Activated CD4-positive, alpha-beta T cell treated with anti-CD3 and anti-CD28 coated beads, Interleukin-10, Interleukin-2, amounts not matched to agents 100 ng/mL and 50 ng/mL, durations not matched to agents 16 hours and 8 hours (primary cell): ENCODE data around the gene SSBP4.

ENCODE experiments used
- DNase-seq: peaks from one replicate; pipeline ENCODE4 v3.0.0-alpha.2; 2020

SSBP4 gene

GRCh38 chr19:18422530-18423191 is 3.5 kb downstream of the SSBP4 start:
- DNase-seq: peak; percentile 78

DNA sequence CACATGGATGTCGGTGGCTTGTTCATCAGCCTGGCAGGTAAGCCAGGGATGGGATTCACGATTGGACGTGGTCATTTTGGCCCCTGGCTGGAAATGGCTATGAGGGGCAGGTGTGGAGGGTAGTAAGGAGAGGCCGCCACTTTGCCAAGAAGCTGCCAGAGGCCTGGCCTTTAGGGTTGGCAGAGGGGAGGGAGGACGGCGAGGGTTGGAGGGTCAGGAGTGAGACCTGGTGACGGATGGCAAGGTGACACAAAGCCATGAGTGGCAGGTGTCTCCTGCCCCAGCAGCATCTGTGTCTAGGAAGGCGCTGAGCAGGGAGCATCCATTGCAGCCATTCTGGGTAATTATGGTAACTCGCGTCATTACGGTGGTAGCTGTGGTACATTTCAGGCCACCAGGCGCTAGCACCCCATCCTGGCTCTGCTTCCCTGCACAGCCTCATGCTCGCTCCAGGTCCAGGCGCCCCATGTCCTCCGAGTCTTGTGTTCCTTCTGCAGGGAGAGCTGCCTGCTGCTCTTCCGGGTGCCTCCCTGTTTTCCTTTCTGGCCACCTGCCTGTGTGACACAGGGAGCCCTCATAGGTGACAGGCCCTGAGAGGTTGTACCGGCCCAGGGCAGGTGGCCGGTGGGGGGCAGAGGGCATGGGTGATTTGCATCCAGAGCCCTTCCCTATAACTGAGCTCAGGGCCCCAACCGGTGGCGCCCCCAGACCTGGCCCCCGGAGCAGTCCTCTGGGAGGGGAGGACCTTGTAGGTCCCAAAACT is 4.2 kb downstream of the SSBP4 start:
- no peak for DNase-seq

- no peak for DNase-seq
Measured at GRCh38 chr19:18424122-18424889, 5.1 kb downstream of the SSBP4 start.

GRCh38 chr19:18424890-18425514 is 5.8 kb downstream of the SSBP4 start:
- no peak for DNase-seq

- DNase-seq: no peak
Measured at GRCh38 chr19:18425515-18426415, 6.6 kb downstream of the SSBP4 start.

DNA sequence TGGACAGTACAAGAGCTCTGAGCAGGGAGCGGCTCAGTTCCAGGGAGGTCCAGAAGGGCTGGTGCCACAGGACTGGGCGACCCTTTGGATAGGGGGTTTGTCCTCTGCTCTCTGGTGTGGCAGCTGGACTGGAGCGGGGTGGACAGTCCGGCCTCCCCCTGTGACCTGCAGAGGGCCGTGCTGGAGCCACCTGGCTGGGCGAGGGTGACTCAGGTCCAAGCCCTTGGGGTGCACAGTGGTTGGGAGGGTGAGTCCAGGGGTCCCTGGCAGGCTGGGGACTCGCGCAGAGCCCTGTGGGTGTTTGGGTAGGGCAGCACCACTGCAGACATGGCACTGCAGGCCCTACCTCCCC is 7.2 kb downstream of the SSBP4 start:
- no peak for DNase-seq

DNA sequence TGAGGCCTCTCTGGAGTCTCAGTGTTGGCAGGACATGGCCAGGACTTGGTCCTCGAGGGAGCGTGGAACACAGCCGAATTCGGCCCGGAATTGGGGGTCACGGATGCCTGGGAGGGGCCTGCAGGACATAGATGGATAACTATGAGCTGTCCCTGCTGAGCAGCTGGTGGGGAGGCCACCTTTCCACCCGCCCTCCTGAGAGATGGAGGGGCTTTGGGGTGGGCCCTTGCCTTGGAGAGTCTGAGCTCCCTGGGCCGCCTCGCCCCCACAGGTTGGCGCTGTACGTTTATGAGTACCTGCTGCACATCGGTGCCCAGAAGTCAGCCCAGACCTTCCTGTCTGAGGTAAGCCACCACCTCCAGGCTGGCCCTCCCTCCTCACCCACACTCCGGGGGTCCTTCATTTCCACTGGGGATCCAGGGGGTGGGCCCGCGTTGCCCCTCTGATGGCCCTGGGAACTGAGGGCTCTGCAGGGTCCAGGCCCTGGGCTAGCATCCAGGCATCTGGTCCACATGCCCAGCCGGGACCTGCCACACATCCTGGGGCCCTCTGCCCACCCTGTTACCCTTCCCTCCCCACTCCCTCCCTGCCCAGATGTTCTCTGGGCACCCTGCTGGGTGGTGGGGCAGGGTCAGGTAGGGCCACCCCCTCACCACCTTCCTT is 8.0 kb downstream of the SSBP4 start:
- DNase-seq: no peak

DNA sequence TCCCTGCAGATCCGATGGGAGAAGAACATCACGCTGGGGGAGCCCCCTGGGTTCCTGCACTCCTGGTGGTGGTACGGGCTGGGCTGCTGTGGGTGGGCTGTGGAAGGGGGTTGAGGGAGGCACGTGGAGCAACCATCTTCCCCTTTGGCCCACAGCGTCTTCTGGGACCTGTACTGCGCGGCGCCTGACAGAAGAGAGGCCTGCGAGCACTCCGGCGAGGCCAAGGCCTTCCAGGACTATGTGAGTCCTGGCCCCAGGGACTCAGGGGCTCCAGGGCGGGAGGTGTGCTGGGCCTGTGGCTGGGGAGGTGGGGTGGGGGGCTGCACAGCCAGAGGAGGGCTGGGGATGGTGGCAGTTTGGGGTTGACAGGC is 8.5 kb downstream of the SSBP4 start:
- no peak for DNase-seq

DNA sequence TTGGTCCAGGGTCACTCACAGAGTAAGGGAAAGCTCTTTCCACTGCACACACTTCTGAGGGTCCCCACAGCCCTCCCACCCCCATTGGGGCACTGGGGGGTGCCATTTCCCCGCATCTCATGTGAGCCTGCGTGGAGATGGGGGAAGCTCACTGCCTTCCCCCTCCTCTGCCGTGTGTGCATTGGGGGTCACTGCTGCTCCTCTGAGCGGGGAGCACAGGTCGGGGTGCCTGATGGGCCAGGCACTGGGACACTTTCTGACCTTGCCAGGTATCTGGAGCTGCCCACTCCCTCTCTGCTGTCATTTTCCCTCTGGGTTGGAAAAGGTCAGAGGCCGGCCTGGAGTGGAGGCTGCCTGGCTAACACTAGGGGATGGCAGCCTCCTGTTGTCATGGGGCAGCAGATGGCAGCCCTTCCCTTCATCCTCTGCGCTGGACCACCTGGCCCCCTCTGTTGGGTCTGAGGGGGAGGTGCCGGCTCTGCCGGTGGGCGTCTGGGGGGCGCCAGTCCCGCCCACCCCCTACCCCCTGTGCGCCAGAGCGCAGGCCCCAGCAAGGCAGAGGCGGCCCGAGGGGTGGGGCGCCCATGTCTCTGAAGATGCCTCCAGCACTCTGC is 9.1 kb downstream of the SSBP4 start:
- DNase-seq: no peak

- DNase-seq: peak; percentile 87
Measured at GRCh38 chr19:18428787-18429674, 9.8 kb downstream of the SSBP4 start.

DNA sequence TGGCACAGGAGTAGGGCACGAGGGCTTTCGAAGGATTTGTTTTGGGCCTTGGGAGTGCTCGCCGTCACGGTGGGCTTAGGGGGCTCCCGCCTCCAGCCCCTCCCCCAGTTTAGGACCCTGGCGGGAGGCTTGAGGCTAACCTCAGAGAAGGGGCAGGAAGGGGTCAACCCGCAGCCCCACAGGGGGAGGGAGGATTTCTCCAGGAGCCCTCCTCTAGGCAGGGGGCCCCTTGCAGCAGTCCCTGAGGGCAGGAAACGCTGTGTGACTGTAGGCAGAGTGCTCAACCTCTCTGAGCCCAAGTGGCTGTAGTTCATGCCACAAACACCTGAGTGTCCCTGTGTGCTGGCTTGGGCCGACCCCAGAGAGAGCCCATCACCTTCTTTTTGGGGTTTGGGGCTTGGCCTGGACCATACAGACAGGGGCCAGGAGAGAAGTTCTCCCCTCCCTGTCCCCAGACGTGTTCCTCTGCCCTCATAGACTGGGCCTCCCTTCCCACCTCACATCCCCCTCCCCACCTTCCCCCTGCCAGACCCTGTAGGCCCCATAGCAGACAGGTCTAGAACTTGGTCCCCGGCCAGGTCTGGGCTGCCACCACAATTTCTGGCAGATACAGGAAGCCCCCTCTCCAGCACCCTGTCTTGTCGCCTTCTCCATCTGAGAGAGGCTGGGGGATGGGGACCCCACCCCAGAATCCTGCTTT is 10.7 kb downstream of the SSBP4 start:
- no peak for DNase-seq

GRCh38 chr19:18430417-18431144 is 11.4 kb downstream of the SSBP4 start:
- DNase-seq: no peak

DNA sequence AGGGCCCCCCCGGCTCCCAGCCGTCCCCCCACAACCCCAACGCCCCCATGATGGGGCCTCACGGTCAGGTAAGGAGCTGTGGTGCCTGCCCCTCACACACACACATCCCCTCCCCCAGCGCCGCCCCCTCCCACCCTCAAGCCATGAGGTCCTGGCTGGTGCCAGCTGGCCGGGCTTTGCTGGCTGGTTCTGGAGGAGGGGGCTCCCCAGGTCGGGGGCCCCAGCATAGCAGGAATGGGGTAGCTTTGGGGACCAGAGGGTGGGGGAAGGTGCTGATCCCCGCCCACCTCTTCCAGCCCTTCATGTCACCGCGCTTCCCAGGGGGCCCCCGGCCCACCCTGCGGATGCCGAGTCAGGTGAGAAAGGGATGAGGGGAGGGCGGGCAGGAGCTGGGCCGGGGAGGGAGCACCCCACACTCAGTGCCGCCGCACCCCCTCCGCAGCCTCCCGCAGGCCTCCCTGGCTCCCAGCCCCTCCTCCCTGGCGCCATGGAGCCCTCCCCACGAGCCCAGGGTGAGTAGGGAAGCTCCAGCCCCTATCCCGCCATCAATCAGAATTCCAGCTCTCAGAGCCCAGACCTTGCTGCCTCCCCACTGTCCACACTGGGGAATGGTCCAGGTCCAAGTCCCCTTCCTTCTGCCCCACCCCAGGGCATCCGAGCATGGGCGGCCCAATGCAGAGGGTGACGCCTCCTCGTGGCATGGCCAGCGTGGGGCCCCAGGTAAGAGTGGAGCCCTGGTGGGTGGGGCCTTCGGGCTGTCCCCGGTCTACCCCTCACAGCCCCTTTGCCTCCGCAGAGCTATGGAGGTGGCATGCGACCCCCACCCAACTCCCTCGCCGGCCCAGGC is 12.4 kb downstream of the SSBP4 start:
- no peak for DNase-seq

DNA sequence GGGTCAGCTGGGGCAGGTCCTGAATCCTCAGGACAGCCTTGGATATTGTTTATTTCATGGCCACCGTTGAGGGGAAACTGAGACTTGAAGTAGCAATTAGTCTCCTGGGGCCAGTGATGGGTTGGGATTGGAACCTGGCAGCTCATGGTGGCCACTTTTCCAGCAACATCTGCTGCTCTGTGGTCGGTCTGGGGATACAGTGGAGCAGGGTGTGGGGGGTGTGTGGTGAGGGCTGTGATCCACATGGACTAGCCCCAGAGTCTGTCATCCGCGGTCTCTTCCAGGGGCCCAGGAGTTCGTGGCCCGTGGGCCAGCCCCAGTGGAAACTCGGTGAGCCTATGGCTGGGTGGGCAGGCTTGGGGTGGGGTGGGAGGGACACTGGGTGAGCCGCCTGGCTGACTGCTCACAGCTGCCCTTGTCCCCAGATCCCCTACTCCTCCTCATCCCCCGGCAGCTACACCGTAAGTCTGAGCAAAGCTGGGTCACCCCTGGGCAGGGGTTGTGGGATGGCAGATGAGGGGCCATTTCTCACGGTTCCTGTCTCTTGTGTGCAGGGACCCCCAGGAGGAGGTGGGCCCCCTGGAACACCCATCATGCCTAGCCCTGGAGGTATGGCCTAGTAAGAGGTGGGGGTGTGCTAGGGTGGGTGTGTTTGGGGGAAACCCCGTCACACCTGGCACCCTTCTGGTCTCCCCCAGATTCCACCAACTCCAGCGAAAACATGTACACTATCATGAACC is 13.2 kb downstream of the SSBP4 start:
- DNase-seq: no peak

- DNase-seq: no peak
Measured at GRCh38 chr19:18433015-18433691, 14.0 kb downstream of the SSBP4 start.

DNA sequence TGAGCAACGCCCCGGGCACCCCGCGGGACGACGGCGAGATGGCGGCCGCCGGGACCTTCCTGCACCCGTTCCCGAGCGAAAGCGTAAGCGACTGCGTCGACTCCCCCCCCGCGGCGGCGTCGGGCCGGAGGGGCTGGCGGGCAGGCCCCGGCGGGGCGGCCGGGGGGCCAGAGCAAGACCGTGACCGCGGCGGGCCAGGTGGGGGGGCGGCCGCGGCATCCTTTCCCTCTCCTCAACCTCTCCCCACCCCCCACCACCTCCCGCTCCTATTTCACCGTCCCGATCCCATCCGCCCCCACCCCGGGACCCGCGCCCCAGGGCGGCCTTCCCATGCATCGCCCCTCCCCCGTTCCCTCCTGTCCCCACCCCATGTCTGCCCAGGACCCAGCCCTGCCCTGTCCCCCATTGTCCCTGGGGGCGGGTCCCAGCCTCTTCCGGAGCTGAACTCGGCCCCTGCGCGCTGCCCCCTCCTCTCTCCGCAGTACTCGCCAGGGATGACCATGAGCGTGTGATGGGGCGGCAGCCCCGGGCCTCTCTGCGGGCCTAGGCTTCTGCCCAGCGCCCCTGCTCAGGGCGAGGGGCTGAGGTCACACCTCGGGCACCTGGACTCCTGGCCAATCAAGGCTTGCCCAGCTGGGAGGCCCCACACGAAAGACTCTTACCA is 14.7 kb downstream of the SSBP4 start:
- DNase-seq: no peak
